IPS-NIHi7 (cell line): ENCODE measurements around the gene KHDC1.
"Not testable (repeated sequence)": the region's sequence is repeated elsewhere in the genome, so short reads cannot be mapped to it uniquely, and the experiment has no call there.

ENCODE experiments used
- DNase-seq: peaks from one replicate; pipeline ENCODE4 v3.0.0; 2012; ENCODE audit warnings: mixed read lengths; ENCODE audit errors: extremely low spot score

Gene KHDC1

GRCh38 chr6:73262671-73263569, at the start of gene KHDC1:
KHDC1 (minus strand) TSS chr6:73263196; CDS start chr6:73242517, 20,679 bp downstream.
- peak; percentile 83 for DNase-seq

- not testable (repeated sequence) for DNase-seq
These were observed 47.5 kb upstream of the KHDC1 start for GRCh38 chr6:73310503-73310845.

GRCh38 chr6:73309785-73310502, 46.9 kb upstream of the KHDC1 start:
- DNase-seq = peak; percentile 83

- DNase-seq = no peak
These were observed 46.5 kb upstream of the KHDC1 start for GRCh38 chr6:73309535-73309784.

- DNase-seq = peak; percentile 70
These were observed 45.9 kb upstream of the KHDC1 start for GRCh38 chr6:73308712-73309534.

- DNase-seq = not testable (repeated sequence)
These were observed 40.8 kb upstream of the KHDC1 start for GRCh38 chr6:73303773-73304172.

- no peak for DNase-seq
These were observed 39.3 kb upstream of the KHDC1 start for GRCh38 chr6:73302339-73302738.

GRCh38 chr6:73299151-73299971, 36.4 kb upstream of the KHDC1 start:
- DNase-seq = no peak

GRCh38 chr6:73293331-73293730, 30.3 kb upstream of the KHDC1 start:
- no peak for DNase-seq

GRCh38 chr6:73290435-73290834, 27.4 kb upstream of the KHDC1 start:
- DNase-seq = no peak

GRCh38 chr6:73286752-73287151, 23.8 kb upstream of the KHDC1 start:
- no peak for DNase-seq

GRCh38 chr6:73285674-73286283, 22.8 kb upstream of the KHDC1 start:
- DNase-seq = peak; percentile 60

GRCh38 chr6:73282871-73283270, 19.9 kb upstream of the KHDC1 start:
- no peak for DNase-seq

- not testable (repeated sequence) for DNase-seq
These were observed 18.7 kb upstream of the KHDC1 start for GRCh38 chr6:73281684-73282083.

- DNase-seq = not testable (repeated sequence)
These were observed 6.3 kb upstream of the KHDC1 start for GRCh38 chr6:73269296-73269695.

GRCh38 chr6:73268896-73269295, 5.9 kb upstream of the KHDC1 start:
- DNase-seq = not testable (repeated sequence)

GRCh38 chr6:73264446-73264845, 1.4 kb upstream of the KHDC1 start:
- DNase-seq = no peak

GRCh38 chr6:73263570-73263909, 544 bp upstream of the KHDC1 start:
- DNase-seq = no peak

- DNase-seq = no peak
These were observed 4.3 kb downstream of the KHDC1 start for GRCh38 chr6:73258721-73259120.

- not testable (repeated sequence) for DNase-seq
These were observed 8.7 kb downstream of the KHDC1 start for GRCh38 chr6:73254323-73254722.

GRCh38 chr6:73252703-73253102, 10.3 kb downstream of the KHDC1 start:
- no peak for DNase-seq
